OCI-LY3 (cell line): ENCODE results near the gene LASP1.
"Not testable (repeated sequence)": the region's sequence is repeated elsewhere in the genome, so short reads cannot be mapped to it uniquely, and the experiment has no call there.

ENCODE experiments used
- H2AFZ ChIP-seq: fragments of 200-600, 300-600 bp; shearing (Covaris generic); 2 replicates; pipeline ENCODE4 v1.6.0; 2014; ENCODE audit warnings: antibody characterized with exemption, low read depth, low read length
- H3K27ac ChIP-seq: fragments of 200-600, 300-600 bp; sonication (generic); 2 replicates; pipeline ENCODE4 v1.5.1; 2014; ENCODE audit warnings: mild to moderate bottlenecking, low read length, moderate library complexity, mixed read lengths
- H3K27me3 ChIP-seq: fragments of 200-600, 300-600 bp; sonication (generic); 2 replicates; pipeline ENCODE4 v1.6.1; 2014; ENCODE audit warnings: low read depth, low read length, mixed read lengths
- H3K36me3 ChIP-seq: fragments of 200-600, 300-600 bp; sonication (generic); replicated peaks from 2 replicates; pipeline ENCODE3; 2014; ENCODE audit warnings: low read depth, low read length, mixed read lengths
- H3K4me1 ChIP-seq: fragments of 300-600, 200-600 bp; sonication (generic); 2 replicates; pipeline ENCODE4 v1.6.1; 2014; ENCODE audit warnings: low read length, mixed read lengths
- H3K4me2 ChIP-seq: fragments of 200-600, 300-600 bp; sonication (generic); 2 replicates; pipeline ENCODE4 v1.6.1; 2014; ENCODE audit warnings: low read length, mixed read lengths
- H3K4me3 ChIP-seq: fragments of 300-600, 200-600 bp; sonication (generic); 2 replicates; pipeline ENCODE4 v1.5.1; 2014; ENCODE audit warnings: antibody characterized with exemption, mild to moderate bottlenecking, low read length, moderate library complexity
- H3K79me2 ChIP-seq: fragments of 300-600, 200-600 bp; shearing (Covaris generic); 2 replicates; pipeline ENCODE4 v1.6.1; 2014; ENCODE audit warnings: mild to moderate bottlenecking, low read length, mixed read lengths
- H3K9ac ChIP-seq: fragments of 300-600, 200-600 bp; shearing (Covaris generic); 2 replicates; pipeline ENCODE4 v1.6.0; 2014; ENCODE audit warnings: mild to moderate bottlenecking, low read length, moderate library complexity
- H3K9me3 ChIP-seq: fragments of 200-600, 300-600 bp; shearing (Covaris generic); 2 replicates; pipeline ENCODE4 v1.6.1; 2014; ENCODE audit warnings: low read length, mixed read lengths; ENCODE audit not compliant: insufficient read depth
- H4K20me1 ChIP-seq: fragments of 200-600, 300-600 bp; sonication (generic); 2 replicates; pipeline ENCODE4 v1.6.1; 2016; ENCODE audit warnings: low read length, mixed read lengths; ENCODE audit not compliant: insufficient read depth
- EZH2phosphoT487 ChIP-seq: fragments of 200-600 bp; shearing (Covaris generic); IDR thresholded peaks from 2 replicates; pipeline ENCODE4 v1.6.1; 2018; ENCODE audit warnings: antibody characterized with exemption, mixed run types, low read depth
- TF ChIP-seq, protein P1 (sequence below): fragments of 200-600, 300-600 bp; sonication (generic); IDR thresholded peaks from 2 replicates; pipeline ENCODE4 v1.5.1; 2014; ENCODE audit warnings: antibody characterized with exemption, low read length, low read depth

Gene LASP1

DNA sequence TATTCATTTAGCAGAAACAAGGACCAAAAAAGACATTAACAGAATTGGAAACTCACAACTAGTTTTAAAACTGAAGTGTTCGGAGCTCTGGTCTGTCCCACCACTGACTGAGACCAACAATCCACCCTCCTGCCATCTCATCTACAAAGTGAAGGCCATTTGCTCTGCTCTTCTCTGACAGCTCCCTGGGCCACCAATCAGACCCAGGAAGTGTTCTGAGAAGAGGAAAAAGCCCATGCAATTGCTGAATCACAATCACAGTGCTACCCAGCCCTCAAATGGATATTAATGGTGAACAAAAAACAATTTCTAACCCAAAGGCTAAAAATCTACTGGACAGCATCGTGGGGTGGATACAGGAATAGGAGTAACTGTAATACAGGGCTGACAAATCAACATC, 18.4 kb upstream of the LASP1 start:
- H3K9ac ChIP-seq = peak overlapping the region; percentile 9; the same call in 1 of the 2 replicates
- H3K4me1 ChIP-seq = peaks cover 22% of the 10 kb centered on the region
- no peaks in the 10 kb centered on the region for H3K9me3 ChIP-seq
- TF ChIP-seq, protein P1, sequence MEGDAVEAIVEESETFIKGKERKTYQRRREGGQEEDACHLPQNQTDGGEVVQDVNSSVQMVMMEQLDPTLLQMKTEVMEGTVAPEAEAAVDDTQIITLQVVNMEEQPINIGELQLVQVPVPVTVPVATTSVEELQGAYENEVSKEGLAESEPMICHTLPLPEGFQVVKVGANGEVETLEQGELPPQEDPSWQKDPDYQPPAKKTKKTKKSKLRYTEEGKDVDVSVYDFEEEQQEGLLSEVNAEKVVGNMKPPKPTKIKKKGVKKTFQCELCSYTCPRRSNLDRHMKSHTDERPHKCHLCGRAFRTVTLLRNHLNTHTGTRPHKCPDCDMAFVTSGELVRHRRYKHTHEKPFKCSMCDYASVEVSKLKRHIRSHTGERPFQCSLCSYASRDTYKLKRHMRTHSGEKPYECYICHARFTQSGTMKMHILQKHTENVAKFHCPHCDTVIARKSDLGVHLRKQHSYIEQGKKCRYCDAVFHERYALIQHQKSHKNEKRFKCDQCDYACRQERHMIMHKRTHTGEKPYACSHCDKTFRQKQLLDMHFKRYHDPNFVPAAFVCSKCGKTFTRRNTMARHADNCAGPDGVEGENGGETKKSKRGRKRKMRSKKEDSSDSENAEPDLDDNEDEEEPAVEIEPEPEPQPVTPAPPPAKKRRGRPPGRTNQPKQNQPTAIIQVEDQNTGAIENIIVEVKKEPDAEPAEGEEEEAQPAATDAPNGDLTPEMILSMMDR = no peak
- no peak for TF ChIP-seq EZH2phosphoT487
- H3K4me2 ChIP-seq = peak overlapping the region; percentile 99
- H3K79me2 ChIP-seq = peaks cover 43% of the 10 kb centered on the region
- no peaks in the 10 kb centered on the region for H3K27me3 ChIP-seq
- peaks cover 61% of the 10 kb centered on the region for H3K36me3 ChIP-seq
- no peak overlapping the region for H2AFZ ChIP-seq
- H3K4me3 ChIP-seq = peak overlapping the region; percentile 97
- peaks cover 52% of the 10 kb centered on the region for H4K20me1 ChIP-seq
- no peak overlapping the region for H3K27ac ChIP-seq

- Histone ChIP-seq H3K4me1 (peaks cover 28% of the 10 kb centered on the region), H3K4me2 (peak overlapping the region; percentile 99), H2AFZ (no peak overlapping the region), H4K20me1 (peaks cover 49% of the 10 kb centered on the region), H3K4me3 (peak overlapping the region; percentile 97), H3K9ac (peak overlapping the region; percentile 96), H3K79me2 (peaks cover 43% of the 10 kb centered on the region), H3K27ac (peak overlapping the region; percentile 96), H3K36me3 (peaks cover 56% of the 10 kb centered on the region), H3K9me3 (no peaks in the 10 kb centered on the region), H3K27me3 (no peaks in the 10 kb centered on the region)
- TF ChIP-seq, protein P1 = no peak
- no peak for TF ChIP-seq EZH2phosphoT487
Measured at GRCh38 chr17:38852771-38853291, 17.0 kb upstream of the LASP1 start.

- Histone ChIP-seq H3K4me2 (peak within 1 kb of the TSS; percentile 99), H2AFZ (peak within 1 kb of the TSS; percentile 25; the same call in 1 of the 2 replicates), H3K9me3 (no peaks in the 10 kb centered on the region), H3K27ac (peak within 1 kb of the TSS; percentile 96), H3K4me3 (peak within 1 kb of the TSS; percentile 97), H3K4me1 (peaks cover 32% of the 10 kb centered on the region), H3K9ac (peak within 1 kb of the TSS; percentile 96), H3K27me3 (no peaks in the 10 kb centered on the region), H3K36me3 (peaks cover 48% of the 10 kb centered on the region), H4K20me1 (peaks cover 44% of the 10 kb centered on the region), H3K79me2 (peaks cover 42% of the 10 kb centered on the region)
- no peak for TF ChIP-seq EZH2phosphoT487
- TF ChIP-seq, protein P1 = no peak
Measured at GRCh38 chr17:38853292-38854219, 16.3 kb upstream of the LASP1 start, which contains the start of gene RPL23. RPL23 (minus strand) TSS chr17:38853721; CDS start chr17:38853710, 11 bp downstream.

- H2AFZ ChIP-seq, H3K27ac ChIP-seq, H3K4me3 ChIP-seq, H3K27me3 ChIP-seq, H3K4me2 ChIP-seq, H3K9ac ChIP-seq, H3K9me3 ChIP-seq: not testable (repeated sequence)
- H3K4me1 ChIP-seq = peaks cover 32% of the 10 kb centered on the region
- peaks cover 30% of the 10 kb centered on the region for H4K20me1 ChIP-seq
- H3K79me2 ChIP-seq = peaks cover 34% of the 10 kb centered on the region
- peaks cover 32% of the 10 kb centered on the region for H3K36me3 ChIP-seq
Measured at GRCh38 chr17:38855101-38855714, 14.7 kb upstream of the LASP1 start.
